GM21526 (cell line): ENCODE results near the gene AUTS2.
A peak's percentile ranks its signal among the peaks of the same experiment; 100 is the strongest.

Source experiments
- ATAC-seq: cut with Tn5 transposase; IDR thresholded peaks from one replicate; pipeline ENCODE4 v1.9.1; 2021; ENCODE audit warnings: moderate library complexity; ENCODE audit not compliant: unreplicated experiment, low FRiP score

Gene AUTS2

DNA sequence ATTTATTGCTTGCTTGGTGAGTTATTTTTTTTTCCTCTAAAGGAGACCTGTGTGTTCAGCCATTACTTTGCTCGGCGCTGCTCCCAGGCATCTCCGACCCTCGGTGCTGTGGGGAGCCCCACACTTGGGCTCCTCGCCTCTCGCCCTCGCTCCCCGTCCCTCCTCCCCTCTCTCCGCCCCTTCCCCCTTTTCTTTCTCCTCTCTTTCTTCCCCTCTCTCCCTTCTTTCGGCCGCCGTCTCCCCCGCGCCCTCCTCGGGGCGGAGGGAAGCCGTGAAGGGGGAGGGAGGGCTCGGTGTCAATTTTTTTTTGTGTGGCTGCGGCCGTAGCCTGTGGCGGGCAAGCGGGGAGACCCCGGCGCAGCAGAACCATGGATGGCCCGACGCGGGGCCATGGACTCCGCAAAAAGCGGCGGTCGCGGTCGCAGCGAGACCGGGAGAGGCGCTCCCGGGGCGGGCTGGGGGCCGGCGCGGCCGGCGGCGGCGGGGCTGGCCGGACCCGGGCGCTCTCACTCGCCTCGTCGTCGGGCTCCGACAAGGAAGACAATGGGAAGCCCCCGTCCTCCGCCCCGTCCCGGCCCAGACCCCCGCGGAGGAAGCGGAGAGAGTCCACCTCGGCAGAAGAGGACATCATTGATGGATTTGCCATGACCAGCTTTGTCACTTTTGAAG lies 1.1 kb downstream of the AUTS2 start:
- no peak for ATAC-seq

DNA sequence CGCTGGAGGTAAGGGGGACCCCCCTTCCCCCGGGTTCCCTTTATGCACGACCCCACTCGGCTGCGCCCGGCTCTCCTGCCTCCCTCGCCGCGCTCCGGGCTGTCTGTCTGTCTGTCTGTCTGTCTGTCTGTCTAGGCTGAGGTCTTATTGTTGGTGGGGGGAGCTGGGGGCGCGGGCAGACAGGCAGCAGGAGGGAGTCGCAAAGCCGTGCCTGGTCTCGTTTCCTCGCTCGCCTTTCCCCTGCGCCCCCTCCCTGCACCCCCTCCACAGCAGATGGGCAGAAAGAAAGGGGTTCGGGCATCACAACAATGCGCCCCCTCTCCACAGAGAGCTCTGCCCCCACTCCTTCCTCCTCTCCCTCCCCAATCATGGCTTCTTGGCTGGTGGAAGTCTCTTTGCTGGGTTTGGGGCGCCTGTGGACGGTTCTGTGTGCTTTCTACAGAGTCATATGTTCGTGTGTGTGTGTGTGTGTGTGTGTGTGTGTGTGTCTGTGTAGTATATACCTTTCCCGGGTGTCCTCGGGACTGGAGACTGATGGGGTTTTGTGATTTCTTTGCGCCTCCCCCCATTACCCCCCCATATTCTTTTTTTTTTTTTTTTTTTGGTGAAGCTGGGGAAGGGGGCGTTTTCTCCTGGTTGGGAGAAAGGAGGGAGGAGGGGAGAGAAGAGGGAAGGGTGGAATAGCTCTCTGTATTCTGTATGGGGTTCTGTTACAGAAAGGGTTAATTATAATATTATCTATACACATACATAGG lies 1.9 kb downstream of the AUTS2 start:
- ATAC-seq = no peak

DNA sequence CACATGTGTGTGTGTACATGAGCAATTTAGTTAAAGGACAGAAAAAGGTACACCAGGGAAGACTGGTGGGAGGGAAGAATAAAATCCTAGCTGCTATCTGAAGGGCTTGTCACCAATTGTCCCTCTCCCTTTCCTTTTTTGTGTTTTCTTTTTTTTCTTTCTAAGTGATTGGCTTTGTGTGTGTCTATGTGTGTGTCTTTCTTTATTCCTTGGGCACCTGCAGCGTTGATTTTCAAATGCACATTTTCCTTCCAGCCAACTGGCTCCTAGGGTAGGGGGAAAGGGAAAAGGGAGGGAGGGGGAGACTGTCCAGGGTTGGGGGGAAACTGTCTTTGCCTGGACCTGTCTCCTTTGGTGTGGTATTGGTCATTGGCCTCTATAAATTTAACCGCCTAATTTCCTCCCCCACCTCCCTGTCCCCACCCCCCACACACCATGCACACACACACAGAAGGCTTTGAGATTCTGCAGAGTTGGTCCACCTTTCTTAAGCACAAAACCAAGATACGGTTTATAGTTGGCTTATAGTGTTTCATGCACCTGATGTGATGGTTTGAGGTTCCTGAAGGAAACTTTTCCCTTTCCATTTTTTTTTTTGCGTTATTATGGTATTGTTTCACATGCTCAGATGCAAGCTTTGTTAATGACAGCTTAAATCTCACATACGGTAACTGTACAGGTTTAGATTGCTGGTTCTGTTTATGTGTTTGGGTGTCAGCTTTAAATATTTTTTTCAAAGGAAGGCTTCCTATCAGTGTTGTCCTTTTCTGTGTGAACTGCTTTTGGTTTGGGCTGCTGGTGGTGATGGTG lies 2.6 kb downstream of the AUTS2 start:
- ATAC-seq = no peak

DNA sequence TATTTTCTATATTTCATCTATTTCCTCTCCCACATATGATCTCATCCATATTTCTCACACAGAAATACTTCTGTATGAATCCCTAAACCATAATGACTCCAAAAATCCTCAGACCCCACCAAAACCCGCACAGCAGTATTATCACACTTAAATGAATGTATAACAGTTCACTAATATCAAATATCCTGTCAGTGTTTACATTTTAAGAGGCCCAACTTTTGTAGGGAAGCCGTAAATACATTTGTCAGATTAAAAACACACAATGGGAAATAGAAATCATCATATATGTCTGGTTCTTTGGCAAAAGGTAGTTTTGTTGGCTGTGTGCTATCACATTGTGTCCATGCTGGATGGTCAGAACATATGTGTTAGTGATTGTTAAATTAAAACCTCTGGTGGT lies 4.2 kb downstream of the AUTS2 start:
- ATAC-seq = no peak

DNA sequence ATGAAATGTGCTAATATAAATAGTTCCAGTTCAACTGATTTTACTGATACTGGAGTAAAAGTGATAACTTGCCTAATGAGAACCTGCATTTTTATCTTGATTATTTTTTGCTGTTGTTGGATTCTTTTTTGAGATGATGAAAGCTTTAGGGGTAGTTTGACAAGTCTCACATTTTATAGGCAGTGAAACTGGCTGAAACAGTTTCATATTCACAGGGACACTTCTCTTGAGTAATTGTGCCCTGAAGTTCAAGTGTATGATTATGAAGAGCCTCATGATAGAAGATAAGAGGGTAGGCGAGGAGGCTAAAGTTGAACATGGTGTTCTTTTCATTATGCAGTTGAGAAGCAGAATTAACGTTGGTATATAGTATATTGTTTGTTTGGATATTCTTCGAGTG lies 5.1 kb downstream of the AUTS2 start:
- ATAC-seq = no peak

DNA sequence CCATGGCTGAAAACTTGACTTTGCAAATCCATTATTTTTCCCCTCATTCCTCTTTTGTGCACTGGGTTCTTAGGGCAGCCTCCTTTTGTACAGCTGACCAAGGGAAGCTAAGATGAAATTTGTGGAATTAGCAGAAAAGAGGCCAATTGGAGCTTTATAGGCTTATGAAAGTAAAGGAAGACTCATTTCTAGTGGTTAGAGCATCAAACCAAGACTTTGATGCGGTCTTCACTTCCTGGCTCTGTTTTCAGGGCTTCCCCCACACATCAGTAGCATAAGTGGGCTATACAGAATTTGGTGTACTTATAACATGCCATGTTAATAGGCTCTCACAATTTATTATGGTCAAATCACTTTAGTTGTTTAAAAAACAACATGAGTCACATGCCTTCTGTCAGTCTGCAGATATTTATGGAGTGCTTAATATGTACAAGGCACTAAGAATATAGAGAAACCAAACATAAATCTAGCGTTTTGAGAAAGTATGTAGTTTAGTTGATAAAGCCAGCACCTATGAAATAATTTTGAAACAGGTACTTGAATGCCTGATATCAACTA lies 5.7 kb downstream of the AUTS2 start:
- ATAC-seq = peak; percentile 68

DNA sequence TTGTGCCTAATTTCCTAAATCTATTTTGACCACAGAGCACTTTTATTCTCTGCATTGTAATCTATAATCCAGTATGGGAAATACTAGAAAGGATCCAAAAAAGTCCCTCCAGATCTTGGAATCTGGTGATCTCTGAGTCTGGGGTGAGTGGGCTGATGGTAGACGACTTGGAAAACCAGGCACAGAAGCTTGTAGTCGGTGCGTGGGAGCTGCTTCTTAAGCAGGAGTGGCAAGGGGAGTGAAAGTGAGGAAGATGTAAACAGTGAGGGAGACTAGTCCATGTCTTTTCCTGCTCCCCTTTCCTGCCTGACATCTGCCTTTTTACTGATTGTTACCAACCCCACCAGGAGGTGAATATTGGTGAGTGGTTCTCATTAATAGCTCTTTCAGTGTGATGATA lies 6.8 kb downstream of the AUTS2 start:
- ATAC-seq = no peak

DNA sequence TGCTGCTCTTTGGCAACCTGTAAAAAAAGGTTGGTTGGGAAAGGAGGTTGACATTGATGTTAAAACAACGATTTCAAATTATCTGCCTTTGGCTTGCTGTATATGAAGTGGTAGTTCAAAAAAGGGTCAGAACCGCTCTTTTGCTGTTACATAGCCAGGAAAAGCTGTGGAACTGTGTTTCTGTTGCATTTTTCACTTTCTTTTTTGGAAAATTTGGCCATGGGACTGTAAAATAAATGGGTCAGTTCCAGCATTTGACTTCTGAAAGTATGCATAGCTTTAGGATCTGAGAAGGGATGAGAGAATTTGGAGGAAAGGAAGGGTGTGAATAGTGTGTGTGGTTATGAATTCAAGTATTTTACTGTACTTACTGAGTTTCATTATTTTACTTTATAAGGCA lies 7.3 kb downstream of the AUTS2 start:
- ATAC-seq = no peak

DNA sequence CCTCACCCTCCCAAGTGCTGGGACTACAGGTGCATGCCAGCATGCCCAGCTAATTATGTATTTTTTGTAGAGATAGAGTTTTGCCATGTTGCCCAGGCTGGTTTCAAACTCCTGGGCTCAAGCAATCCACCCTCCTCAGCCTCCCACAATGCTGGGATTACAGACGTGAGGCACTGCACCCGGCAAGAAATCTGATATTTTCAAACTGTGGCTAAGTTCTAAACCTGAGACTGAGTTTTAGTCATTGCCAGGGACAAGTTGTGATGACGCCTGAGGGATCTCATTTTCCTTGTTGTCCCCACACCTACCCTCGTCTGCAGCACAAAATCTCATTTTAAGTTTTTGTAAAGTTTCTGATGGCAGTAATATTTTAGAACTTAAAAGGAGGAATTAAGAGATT lies 9.8 kb downstream of the AUTS2 start:
- ATAC-seq = no peak

DNA sequence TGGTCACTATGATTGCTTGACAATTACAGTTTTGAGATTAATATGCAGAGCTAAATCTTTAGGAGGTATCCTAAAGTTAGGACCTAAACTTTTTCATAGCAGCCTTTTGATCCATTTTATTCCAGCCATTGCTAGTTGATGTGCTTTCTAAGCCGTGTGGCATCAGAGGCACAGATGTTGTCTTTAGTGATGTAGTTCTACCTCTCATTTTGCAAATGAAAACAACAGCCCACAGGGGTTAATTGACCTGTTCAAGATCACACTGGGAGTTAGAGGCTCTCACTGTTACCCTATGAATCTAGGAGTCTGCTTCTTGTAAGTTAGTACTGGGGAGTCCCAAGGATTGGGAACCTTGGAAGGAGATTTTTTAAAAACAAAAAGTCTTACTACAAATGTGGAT lies 10.6 kb downstream of the AUTS2 start:
- no peak for ATAC-seq

DNA sequence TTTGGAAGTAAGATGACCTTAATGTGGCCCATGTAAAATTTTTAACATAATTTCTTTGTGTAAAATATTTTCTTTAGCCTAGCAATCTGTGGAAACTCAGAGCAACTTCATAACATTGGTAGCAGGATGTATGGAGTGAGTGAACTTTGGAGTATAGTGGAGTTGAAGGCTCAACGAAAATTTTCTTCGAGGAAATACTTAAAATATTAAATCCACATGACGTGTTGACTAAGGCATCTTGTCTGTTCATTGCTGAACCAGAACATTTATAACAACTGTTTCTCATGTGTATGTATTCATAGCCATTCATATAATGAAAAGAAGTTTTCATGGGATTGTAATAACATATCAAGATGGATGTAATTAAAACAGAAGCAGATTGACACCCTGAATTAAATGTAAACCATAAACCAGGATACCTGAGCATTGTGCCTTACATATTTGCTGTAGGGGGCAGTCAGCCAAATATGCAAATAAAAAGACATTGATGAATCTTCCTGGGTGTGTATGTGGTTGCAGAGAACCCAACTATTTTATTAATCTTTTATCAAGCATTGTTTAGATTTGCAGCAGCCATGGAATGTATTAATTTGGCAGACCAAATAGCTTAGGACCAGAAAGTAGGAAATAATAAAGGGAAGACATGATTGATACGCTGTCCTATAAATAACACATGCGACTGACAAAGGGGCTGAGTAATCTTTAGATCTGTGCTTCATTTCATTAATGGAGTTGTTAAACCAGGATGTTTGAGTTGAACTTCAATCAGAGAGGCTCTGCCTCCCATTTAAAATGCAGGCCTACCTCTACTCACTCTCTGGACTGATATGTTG lies 11.5 kb downstream of the AUTS2 start:
- ATAC-seq = no peak

DNA sequence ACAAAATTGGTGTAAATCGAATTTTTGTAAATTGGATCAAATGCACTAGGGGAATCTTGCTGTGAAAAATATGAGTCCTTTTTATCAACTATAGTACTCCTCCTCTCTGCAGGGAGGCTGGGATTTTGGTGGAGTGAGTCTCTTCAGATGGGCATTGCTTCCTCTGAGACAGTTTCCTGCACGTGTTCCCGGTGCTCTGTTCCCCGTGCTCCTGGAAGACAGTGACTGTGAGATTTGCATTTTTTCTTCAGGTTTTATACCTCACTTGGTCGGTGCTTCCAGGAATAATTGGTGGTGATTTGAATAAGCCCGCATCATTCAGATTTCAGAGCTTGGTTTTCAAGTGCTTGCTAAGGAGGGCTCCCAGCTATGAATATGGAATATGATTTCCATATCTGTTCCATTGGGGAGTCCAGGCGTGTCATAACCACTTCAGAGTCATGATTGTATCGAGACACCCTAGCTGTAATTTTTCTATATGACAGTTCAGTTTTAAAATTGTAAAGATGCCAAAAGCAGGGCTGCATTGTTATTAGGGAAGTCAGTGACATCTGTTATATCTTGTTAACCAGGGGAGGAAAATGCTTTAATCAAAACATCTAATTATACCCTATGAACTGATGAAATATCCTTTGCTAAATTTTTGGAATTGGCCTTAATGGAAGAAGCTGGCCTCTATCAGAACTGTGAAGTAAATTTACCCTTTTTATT lies 12.3 kb downstream of the AUTS2 start:
- no peak for ATAC-seq

DNA sequence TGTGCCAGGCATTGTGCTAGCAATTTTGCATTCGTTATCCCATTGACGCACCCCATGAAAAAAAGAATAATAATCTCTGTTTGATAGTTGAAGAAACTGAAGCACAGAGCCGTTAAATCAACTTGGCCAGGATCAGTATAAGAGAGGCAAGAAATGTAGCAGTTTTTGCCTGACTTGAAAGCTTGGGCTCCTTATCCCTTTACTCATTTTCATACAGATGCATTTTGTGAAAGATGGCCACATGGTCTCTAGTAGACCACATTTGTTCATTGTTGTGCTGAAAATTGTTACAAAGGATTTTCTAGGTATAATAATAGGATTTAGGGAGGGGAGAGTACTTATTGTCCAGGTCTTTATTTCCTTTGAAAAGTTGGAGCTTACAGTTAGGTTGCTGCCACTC lies 14.7 kb downstream of the AUTS2 start:
- ATAC-seq = no peak

DNA sequence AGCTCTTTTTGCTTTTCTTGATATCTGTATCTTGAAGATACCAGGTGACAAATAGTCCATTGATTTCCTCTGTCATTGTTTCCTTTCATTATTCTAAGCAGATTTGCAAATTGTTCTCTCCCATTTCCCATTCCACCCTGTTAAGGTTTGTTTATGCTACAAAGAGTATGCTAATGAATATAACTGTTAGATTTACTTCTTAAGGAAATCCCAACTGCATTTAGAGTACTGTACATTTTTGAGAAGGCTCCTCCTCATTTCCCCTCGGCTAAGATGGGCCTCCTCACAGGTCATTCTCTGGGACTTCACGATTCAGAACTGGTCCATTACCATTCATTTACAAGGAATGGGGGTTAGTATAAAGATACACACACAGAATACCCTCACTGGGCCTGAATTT lies 15.6 kb downstream of the AUTS2 start:
- no peak for ATAC-seq

DNA sequence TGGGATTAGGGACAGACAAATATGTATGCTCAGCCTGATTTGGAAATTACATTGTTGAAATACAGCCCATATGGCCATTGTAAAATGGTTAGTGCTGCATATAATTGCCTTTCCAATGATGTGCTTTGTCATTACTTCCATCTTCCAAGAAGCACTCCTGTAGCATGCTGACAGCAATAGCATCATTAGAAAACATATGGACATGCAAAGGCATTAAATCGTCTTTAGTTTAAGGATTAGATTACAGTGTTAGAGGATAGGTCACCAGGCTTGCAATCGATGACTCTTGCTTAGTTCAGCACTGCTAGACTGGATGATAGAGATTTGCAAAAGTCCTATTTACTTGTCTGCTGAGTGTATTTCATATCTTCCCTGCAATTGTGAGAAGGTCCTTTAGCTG lies 17.4 kb downstream of the AUTS2 start:
- no peak for ATAC-seq

DNA sequence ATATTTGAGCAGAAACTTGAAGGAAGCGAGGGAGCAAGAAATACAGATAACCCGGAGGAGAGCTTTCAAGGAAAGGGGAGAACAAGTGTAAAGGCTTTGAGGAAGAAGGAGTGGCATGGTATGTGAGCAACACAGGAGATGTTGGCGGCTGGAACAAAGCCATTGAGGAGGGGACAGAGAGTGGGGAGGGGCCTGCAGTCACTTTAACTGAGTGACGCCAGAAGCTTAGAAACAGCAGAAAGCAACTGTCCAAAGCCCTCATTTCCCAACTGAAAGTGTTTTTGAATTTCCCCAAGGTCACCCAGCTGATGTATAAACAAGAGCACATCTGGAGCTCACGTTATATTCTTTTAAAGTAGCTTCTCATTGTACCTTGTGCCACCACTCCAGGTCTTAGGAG lies 19.1 kb downstream of the AUTS2 start:
- ATAC-seq = no peak

DNA sequence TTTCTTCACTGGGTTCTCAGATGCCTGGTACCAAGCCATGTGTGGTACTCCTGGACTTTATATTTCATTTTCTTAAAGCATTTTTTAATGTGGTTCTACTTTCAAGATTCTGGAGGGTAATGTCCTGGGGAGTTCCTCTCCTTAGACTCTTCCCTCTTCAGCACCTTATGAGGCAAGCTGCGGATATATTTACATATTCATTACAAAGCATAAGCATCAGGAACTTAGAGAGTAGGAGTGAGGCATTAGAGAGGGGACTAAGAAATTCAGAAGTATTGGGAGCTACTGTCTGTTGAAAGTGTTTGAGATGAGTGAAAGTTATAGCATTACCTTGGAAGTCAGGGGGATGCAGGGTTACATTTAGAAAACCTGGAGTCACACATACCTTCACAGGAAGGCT lies 20.8 kb downstream of the AUTS2 start:
- ATAC-seq = no peak

DNA sequence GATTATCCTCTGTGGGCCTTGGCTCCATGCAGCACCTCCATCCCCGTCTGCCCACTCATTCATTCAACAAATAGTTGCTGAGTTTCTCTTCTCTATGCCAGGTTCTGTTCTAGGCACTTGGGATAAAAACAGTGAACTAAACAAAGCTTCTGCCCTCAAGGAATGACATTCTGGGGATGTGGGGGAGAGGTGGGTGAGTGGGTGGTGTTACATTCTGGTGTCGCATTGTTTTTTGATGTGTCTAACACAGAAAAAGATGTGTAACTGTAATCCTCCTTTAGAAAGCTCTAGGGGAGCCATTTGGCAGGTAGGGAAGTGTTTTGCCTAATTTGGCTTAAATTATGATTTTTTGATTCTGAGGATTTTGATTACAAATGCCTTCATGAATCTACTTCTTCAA lies 21.4 kb downstream of the AUTS2 start:
- ATAC-seq = no peak

DNA sequence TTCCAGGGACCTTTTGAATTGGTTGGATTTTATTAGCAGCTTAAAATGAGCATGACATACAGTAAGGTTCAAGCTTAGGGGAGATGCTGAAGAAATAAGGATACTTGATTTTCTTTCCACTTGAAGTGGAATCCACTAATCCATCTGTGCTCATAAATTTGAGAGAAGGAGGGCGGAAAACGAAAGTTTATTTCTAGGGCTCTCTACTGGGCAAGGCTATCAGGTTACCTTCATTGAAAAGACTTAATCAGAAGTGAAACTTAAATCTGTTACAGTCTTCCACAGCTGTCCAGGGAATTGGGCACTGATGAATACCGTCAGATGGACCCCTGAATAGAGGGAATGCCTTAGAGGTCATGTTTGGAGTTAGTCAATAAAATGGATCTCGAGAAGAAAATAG lies 21.8 kb downstream of the AUTS2 start:
- ATAC-seq = no peak

DNA sequence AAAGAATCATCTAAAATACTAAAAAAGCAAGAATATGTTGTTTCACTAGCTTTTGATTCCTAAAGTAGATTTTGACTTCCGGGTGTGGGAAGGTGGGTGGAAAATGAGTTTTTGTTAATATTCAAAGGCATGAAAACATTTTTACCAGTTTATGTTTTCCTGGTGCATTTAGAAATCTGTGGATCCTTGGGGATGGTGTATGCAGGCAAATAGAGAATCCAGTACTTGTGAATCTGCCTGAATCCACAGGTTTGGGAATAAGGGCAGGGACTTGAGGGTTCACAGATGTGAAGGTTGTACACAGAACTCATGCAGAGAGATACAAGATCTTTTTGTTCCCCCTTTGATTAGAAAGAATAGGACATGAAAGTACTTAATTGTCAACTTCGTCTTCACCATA lies 22.4 kb downstream of the AUTS2 start:
- ATAC-seq = no peak
